NCI-H1436 (cell line): Measurements from ENCODE around the gene TMEM132E.
"Not testable (repeated sequence)": the region's sequence is repeated elsewhere in the genome, so short reads cannot be mapped to it uniquely, and the experiment has no call there.

Experiments
- DNase-seq: peaks from one replicate; lab custom pipeline; 2025; lab: John Stamatoyannopoulos, UW

The TMEM132E gene, protein sequence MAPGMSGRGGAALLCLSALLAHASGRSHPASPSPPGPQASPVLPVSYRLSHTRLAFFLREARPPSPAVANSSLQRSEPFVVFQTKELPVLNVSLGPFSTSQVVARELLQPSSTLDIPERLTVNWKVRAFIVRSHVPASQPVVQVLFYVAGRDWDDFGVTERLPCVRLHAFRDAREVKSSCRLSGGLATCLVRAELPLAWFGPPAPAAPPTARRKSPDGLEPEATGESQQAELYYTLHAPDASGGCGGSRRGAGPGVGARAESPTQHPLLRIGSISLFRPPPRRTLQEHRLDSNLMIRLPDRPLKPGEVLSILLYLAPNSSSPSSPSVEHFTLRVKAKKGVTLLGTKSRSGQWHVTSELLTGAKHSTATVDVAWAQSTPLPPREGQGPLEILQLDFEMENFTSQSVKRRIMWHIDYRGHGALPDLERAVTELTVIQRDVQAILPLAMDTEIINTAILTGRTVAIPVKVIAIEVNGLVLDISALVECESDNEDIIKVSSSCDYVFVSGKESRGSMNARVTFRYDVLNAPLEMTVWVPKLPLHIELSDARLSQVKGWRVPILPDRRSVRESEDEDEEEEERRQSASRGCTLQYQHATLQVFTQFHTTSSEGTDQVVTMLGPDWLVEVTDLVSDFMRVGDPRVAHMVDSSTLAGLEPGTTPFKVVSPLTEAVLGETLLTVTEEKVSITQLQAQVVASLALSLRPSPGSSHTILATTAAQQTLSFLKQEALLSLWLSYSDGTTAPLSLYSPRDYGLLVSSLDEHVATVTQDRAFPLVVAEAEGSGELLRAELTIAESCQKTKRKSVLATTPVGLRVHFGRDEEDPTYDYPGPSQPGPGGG (N-terminal part only)

DNA sequence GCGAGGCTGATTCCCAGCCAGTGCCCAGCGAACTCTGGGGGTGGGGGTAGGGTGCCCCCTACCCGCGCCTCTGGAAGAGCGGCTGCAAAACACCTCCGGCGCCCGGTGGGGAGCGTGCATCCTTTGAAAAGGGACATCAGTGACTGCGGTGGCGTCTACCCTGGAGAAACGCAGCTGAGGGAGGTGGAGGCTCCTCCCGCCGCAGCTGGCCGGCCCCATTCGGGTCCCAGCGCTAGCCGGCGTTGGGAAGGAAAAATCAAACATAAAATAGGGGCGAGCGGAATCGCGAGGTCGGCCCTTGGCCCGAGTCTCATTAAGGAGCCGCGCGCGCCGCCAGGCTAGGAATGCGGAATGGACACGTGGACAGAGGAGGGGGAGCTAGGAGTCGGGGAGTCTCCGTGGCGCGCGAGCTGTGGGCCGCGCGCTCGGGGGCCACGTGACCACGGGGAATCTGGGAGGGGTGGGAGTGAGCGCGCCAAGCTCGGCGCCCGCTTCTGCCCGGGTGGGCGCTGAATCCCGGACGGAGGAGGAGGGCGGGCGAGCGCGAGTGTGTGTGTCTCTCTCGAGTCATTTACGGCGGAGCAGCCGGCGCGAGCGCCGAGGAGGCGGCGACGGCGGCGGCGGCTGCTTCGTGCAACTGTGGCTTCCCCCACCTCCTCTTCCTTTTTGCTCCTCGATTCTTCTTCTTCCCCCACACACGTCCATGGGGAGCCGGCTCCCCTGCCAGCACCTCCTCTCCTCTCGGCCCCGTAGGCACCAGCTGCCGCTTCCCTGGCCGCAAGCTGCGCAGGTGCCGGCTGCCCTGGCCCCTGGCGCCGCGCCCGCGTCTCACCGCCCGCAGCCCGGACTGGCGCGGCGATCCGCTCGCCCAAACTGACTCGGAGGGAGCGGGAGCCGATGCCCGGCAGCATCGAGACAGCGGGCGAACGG, at the start of gene TMEM132E:
Gene TMEM132E (plus strand): TSS at position 566 of the 930 bp plus-strand sequence. CDS start 1,495 bp downstream, outside the sequence.
- DNase-seq: no peak

DNA sequence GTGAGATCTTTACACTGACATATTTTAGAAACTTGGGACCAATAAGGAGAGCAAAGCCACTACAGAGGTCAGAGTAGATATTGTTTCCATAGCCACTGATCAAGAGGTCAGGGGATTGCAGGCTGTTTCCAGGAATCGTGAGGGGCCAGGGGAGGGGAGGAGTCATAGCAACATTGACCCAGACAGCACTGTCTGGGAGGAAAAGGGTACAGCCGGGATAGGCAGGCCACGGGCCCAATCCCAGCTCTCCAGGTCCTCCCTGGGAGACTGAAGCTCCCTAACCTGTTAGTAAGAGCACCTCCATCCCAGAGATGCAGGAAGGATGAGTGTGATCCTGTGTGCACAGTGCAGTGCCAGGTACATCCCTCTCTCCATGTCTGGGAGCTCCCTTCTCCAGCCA, 48.5 kb upstream of the TMEM132E start:
- no peak for DNase-seq

DNA sequence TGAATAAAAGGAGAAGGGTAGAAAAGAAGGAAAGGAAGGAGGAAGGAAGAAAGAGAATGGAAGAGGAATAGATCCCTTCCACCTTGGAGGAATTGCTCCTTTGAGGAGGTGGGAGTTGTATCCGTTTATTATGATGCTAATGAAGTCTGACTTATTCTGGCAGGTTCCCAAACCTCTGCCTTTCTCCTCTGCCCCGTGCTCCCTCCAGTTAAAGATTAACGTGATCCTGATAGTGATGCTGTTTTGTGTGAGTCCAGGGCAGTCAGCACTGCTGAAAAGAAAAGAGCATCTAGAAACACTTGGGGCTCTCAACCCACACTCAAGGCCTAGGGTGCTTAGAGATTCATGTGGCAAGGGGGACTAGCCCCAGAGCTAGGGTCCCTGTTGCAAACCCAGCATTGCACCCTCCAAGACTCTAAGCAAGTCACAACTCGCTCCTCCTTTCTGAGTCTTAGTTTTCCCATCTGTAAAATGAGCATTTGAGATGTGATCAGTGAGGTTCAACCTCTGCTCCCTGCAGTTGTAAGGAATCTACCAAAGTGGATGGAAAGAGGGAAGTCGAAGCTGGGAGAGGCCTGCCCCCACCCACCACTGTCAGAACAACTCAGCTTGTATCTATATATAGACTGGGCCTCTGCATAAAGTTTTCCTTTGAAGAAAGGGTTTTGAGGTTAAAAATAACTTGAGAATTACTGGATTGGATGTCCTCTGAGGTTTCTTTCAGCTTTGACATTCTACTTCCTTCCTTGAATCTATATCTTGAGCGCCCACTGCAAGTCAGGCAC, 46.9 kb upstream of the TMEM132E start:
- no peak for DNase-seq

DNA sequence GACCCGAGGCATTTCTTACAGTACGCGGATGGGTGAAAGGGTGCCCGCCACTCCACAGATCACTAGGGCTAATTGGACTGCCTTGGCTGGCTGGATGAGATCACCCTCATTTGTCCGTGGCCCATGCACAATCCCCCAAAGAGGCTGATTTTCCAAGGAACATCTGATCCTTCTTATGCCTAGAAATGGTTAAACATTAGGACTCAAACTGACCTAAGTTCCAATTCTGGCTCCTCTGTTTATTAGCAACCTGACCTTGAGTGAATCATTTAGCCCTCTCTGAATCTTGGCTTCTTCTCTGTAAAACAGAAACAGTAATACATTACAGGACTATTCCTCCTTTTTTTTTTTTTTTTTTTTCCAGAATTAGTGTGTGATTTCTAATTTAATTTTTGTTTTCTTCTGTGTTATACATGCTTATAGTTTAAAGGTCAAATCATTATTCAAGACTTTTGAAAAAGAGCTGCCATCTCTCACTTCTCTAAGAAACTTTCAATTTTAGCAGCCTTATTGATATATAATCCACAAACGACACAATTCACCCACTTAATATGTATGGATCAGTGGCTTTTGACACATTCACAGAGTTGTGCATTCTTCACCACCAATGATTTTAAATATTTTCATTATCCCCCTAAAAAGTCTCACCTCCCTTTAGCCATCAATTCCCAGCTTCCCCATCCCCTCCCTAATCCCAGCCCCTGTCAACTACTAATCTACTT, 45.4 kb upstream of the TMEM132E start:
- no peak for DNase-seq

DNA sequence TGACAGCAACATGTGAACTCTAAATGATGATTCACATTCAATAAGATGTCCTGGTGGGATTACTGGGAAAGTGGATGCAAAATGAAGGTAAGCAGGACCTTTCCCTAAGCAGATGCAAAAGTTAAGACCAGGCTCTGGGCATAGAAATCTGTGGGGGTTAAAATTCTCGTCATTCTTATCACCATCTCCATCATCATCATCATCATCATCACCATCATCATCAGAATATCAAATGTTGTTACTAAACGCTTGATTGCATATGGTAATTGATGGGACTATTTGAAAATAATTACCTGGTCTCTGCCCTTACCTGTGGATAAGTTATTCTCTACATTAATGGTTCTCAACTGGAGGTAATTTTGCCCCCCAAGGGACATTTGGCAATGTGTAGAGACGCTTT, 41.9 kb upstream of the TMEM132E start:
- DNase-seq: no peak

DNA sequence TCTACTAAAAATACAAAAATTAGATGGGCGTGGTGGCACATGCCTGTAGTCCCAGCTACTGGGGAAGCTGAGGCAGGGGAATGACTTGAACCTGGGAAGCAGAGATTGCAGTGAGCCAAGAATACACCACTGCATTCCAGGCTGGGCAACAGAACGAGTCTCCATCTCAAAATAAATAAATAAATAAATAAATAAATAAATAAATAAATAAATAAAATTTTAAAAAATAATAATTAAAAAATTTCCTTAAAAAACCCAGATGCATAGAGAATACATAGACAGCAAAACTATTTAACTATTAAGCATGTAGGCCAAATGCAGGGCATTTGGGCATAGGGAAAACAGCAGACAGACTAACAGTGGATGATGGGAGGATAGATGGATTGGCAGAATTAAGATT, 40.8 kb upstream of the TMEM132E start:
- not testable (repeated sequence) for DNase-seq

DNA sequence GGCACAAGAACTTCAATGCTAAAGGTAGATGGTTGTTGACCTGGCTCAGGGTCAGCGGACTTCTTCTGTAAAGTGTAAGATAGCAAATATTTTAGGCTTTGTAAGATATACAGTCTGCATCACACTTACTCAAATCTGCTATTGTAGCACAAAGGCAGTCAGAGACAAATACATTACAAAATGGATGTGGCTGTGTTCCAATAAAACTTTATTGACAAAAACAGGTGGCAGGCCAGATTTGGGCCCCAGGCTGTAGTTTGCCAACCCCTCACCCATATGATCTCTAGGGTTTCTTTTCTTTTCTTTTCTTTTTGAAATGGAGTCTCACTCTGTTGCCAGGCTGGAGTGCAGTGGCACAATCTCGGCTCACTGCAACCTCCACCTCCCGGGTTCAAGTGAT, 39.5 kb upstream of the TMEM132E start:
- no peak for DNase-seq

DNA sequence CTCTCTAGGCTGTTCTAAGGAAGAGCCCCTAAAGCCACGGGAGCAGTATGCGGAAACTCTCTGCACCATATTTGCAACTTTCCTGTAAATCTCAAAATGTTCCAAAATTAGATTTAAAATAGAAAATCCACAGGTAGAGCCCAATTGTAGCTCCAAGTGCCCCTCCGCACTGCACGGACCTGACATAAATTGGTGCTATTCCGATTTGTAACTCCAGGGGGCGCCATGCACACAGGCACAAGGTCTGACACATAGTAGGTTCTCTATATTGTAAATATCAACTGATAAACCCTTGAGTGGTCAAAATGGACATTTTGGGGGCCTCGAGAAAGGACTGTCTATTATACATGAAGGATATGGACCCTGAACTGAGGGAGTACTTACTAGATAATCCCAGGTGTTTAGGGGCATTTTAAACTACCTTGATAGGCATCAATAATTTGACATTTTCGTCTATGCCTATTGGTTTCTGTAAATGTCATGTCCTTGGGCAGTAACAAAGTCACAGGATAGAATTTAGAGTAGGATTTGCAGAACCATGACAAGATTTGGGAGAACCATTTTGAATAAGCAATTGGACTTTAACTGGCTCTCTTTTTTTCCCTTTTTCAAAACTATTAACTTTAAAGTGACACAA, 36.6 kb upstream of the TMEM132E start:
- no peak for DNase-seq

DNA sequence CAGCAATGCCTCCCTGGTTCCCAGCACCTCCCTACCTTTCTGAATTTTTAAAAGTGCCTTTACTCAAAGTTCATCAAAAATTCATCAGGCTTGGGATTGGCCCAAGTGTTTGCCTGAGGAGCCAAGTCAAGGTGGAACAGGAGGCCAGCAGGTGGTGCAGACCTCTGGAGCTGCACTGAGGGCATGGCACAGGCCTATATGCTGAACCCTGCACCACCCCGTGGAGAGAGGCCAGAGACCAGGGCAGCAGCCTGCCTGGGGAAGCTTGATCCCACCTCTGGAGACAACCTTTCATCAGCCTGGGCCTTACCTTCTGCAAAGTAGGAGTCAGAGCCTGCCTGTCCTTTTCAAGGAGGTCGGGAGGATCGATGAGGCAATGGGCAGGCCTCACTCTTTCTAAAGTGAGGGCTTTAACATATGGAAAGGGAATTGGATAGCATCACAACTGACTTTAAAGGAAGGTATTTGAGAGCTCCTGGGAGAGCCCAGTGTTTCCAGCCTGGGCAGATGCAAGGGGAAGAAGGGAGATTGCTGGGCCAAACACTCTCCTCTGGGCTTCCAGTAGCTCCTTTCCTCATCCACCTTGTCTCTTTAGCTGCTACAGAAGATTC, 31.8 kb upstream of the TMEM132E start:
- no peak for DNase-seq

DNA sequence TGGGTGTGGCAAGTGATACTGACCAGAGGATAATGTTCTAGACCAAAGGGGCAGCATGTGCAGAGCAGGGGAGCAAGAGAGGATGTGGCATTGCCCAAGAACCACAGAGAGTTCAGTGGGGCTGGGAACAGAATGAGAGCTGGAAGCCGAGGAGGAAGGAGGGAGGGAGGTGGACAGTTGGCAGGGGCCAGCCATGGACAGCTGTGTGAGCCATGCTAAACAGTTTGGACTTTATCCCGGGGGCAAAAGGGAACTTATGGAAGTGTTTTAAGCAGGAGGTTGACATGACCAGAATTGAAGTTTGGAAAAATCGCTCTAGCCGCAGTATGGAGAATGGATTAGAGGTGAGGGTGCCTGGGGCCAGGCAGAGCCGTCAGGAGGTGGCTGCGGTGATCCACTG, 29.4 kb upstream of the TMEM132E start:
- DNase-seq: no peak

DNA sequence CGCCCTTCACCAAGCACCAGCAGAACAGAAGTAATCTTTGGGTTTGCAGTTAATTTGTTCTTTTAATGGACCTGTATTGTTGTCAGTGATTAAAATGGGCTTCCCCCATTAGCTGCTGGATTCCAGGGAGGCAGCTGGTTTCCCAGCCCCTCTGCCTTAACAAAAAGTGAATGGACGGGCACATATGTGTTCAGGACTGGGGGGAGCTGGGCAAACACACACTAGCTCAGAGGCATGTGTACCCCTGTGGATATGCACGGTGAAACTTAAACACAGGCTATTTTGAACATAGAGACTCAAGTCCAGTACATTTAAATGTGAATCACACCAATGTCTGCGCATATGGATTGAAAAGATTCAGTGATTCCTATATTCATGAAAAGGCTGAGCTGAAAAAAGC, 25.5 kb upstream of the TMEM132E start:
- no peak for DNase-seq

DNA sequence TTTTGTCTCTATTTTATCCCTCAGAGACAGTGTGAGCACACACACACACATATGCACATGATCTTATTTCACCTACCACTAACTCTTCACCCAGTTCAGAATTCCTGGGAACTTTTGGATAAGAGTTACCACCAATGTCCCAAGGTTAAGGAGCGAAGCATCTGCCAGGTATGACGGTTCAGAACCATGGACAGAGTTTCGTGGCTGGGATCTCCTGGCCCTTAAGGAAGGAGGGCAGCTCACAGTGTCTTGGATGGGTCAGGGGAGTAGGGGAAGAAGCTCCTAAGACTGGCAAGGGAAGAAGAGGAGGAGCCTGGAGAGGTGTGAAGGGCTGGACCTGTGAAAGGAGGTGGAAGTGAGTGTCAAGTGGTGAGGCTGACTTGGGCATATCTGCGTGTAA, 23.0 kb upstream of the TMEM132E start:
- no peak for DNase-seq

DNA sequence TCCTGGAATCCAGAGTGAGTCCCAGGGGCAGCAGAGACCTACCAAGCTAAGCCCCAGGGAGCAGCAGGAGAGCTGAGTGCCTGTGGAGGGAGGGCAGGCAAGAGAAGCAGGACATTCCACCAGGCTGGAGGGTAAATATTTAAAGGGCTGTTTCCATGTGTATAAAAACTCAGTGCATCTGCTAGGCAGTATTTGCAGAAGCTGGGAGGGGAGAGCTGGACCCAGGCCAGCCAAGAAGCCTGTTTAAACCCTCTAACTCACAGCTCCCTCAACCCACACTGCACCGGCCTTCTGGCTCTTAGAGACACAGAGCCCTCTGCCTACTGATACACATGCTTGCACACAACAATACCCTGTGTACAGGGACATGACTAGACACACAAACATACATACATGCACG, 22.5 kb upstream of the TMEM132E start:
- no peak for DNase-seq

DNA sequence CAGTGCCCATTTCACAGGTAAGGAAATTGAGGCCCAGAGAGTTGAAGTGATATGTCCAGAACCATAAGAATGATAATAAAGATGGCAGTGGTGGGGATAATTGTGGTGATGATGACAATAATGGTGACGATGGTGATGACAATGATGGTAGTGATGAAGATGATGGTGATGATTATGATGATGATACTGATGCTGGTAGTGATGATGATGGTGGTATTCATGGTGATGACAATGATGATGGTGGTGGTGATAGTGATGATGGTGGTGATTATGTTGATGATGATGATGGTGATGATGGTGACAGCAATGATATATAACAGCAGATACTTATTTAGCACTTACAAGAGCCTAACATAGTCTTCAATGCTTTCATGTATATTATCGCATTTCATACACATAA, 18.1 kb upstream of the TMEM132E start:
- DNase-seq: no peak

DNA sequence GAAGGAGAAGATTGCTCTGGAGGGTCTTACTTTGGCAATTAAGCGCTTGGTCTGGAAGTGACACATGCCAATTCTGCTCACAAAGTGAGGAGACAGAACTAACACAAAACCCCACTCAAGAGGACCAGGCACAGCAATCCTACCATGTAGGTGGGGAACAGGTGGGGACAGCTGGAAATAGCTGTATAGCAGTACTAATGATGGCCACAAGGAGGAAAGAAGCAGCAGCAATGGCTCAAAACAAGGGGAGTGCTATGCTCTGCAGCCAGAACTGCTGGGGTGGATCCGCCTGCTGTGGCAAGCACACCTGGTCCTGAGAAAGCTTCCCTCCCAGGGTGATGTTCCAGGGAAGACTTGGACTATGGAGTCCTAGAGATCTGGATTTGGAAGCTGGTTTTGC, 17.0 kb upstream of the TMEM132E start:
- no peak for DNase-seq

DNA sequence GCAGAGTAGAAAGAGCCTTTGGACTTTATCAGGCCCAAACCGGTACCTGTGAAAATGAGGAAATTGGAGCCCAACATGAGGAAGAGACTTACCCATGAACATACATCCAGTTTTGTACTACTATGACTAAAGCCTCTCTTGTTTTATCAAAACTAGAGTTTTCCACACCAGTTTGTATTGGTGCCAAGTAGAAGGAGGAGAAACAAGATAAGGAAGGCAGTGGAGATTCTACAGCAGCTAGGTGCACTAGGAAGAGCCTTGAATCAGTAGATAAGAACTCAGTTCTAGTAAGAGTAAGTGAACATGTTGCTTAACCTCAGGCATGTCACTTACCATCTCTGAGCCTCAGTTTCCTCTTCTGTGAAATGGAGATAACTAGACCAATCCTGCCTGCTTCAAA, 13.7 kb upstream of the TMEM132E start:
- DNase-seq: no peak

DNA sequence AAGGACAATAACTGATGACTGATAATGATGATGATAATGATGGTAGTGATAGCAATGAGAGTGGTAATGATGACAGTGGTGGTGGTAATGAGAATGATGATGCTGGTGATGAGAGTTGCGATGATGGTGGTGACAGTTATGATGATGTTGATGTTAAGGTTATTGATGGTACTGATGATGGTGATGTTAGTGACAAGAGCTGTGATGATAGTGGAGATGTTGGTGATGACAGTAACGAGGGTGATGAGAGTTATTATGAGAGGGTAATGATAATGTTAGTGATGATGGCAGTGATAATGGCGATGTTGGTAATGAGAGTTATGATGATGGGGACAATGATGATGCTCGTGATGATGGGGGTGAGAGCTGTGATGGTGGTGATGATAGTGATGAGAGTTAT, 13.2 kb upstream of the TMEM132E start:
- no peak for DNase-seq

DNA sequence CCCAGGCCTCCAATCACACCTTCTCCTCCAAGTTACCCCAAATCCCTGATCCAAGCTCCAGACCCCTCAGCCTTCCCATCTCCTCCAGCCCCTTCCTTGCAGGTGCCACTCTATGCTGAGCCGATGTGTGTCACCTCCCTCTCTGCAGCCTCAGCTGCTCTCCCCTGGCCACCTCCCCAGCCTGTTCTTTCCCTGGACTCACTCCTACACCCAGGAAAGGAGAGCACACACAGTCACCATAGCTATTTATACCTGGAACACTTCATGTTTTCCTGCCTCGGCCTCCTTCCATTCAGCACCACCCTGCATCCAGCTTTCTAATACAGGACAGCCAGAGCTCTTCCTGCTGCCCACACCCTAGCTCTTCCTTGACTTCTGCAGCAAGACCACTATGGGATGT, 12.5 kb upstream of the TMEM132E start:
- no peak for DNase-seq

DNA sequence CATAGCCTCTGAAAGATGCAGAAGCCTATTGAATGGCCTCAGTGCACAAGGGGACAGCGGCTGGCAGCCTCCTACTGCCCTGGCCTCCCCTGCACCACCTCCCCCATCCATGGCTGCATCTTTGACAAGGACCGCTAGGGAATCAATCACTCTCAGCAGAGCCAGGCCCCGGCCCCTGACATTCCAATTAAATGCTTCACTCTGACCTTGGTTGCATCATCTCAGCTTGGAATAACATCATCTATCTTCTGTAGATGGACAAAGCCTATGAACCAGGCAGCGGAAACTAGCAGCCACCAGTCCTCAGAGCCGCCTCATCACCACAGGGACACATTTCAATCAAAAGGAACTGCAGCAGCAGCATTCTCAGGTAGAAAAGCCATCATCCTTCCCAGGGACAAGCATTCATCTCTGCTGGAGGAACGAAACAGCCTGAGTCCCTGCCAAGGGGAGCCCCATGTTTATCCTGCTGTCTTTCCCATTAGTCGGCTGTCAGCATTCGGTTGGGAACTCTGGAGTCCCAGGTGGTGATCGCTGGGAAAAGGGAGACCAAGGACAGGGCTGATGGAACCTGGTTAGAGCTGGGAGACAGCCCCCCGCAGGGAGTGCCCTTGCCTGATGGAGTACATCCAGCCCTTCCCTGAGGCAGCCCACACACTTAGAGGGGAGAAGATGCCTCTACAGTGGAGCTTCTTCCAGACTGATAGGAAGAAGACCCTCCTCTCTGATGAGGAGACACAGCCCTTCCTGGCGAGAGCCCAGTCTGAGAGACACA, 11.5 kb upstream of the TMEM132E start:
- no peak for DNase-seq
